Fibroblast of pulmonary artery (primary cell): ENCODE measurements around the gene CELA3B.

ENCODE experiments used
- DNase-seq: peaks from one replicate; pipeline ENCODE4 v3.0.0-alpha.2; 2010; ENCODE audit warnings: low read depth
- H3K4me3 ChIP-seq: replicated peaks from 2 replicates; pipeline ENCODE4 v1.5.1; 2011; ENCODE audit warnings: low read depth, mild to moderate bottlenecking, control low read depth, low read length, moderate library complexity
- CTCF ChIP-seq: IDR thresholded peaks from 2 replicates; pipeline ENCODE4 v1.5.1; 2011; ENCODE audit warnings: mild to moderate bottlenecking, control low read depth, low read length, inconsistent platforms; ENCODE audit errors: missing control alignments

CELA3B gene

GRCh38 chr1:21933397-21934248, 43.2 kb upstream of the CELA3B start:
- no peak for TF ChIP-seq CTCF
- peak overlapping the region; percentile 40 for H3K4me3 ChIP-seq
- DNase-seq: no peak

- DNase-seq: no peak
- peak overlapping the region; percentile 65 for H3K4me3 ChIP-seq
- no peak for TF ChIP-seq CTCF
Measured at GRCh38 chr1:21935393-21935804, 41.4 kb upstream of the CELA3B start.

- DNase-seq: no peak
- peak overlapping the region; percentile 65 for H3K4me3 ChIP-seq
- TF ChIP-seq CTCF: no peak
Measured at GRCh38 chr1:21935891-21936365, 40.9 kb upstream of the CELA3B start.

GRCh38 chr1:21936366-21937031, 40.3 kb upstream of the CELA3B start:
- peak overlapping the region; percentile 65 for H3K4me3 ChIP-seq
- no peak for DNase-seq
- no peak for TF ChIP-seq CTCF

GRCh38 chr1:21937034-21937371, 39.8 kb upstream of the CELA3B start, which contains the start of gene HSPG2:
Gene HSPG2 (minus strand): TSS chr1:21937310. CDS start chr1:21937217, 93 bp downstream.
- peak within 1 kb of the TSS; percentile 65 for H3K4me3 ChIP-seq
- no peak for TF ChIP-seq CTCF
- no peak for DNase-seq

GRCh38 chr1:21937372-21938121, 39.3 kb upstream of the CELA3B start:
- TF ChIP-seq CTCF: no peak
- H3K4me3 ChIP-seq: peak overlapping the region; percentile 7
- peak; percentile 84 for DNase-seq
